Activated CD4-positive, alpha-beta T cell treated with anti-CD3 and anti-CD28 coated beads, Interleukin-2, amount 50 U/mL, for 1 hour (primary cell): Measurements from ENCODE around the gene CLDN8.

Experiments
- DNase-seq: peaks from one replicate; pipeline ENCODE4 v3.0.0-alpha.2; 2020

Gene CLDN8

GRCh38 chr21:30216041-30216723, at the start of gene CLDN8:
Gene CLDN8, minus strand, starts transcription at chr21:30216097. Its CDS starts 172 bp downstream, at chr21:30215925.
- no peak for DNase-seq

GRCh38 chr21:30257773-30258172, 41.9 kb upstream of the CLDN8 start:
- DNase-seq, result no peak

GRCh38 chr21:30256100-30256499, 40.2 kb upstream of the CLDN8 start:
- no peak for DNase-seq

GRCh38 chr21:30255679-30256078, 39.8 kb upstream of the CLDN8 start:
- DNase-seq, result no peak

GRCh38 chr21:30251781-30252180, 35.9 kb upstream of the CLDN8 start:
- DNase-seq, result no peak

DNA sequence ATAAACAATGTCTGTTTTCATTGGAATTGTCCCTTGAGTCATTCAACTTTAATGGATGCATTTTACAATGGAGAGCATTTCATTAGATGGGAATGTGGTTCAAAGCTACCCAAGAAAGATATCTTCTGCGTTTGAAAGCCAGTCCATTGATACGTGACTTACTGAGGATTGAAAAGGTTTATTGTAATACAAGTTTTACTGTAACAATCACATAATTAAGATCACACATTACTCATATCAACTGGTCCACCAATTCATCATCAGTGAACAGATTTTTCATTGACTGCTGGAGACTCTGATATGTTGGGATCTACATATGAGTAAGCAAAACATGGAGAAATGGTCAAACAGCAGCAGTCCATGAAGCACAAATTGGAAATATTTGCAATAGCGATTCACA, 34.0 kb upstream of the CLDN8 start:
- no peak for DNase-seq

DNA sequence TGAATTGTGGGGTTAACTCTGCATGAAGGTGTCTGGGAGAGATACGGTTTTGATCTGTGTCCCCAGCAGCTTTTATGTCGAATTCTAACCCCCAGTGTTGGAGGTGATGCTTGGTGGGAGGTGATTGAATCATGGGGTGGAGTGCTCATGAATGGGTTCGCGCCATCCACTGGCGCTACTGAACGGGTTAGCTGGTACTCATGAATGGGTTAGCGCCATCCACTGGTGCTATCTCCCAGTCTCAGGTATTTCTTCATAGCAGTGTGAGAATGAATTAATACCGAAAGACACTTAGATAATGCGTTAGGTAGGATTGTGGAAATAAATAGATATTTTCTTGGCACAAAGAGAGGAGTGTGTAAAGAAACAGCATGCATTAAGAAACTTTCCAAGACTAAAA, 32.9 kb upstream of the CLDN8 start:
- no peak for DNase-seq

DNA sequence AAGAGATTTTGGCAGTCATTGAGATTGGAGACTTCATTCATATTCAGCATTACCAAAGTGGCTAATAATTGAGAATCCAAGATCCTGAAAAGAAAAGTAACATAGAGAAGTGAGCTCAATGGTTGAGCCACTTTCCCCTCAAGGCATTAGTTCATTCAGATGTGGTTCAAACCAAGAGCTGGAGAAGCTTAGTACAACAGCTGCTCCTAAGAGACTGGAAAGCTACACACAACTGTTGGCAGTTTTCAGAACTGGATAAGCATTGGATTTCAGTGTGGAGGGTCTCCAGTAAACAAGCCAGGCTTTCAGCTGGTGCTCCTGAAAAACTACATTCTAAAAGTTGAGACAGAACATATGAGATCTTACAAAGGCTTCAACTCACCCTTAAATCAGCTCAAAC, 29.2 kb upstream of the CLDN8 start:
- no peak for DNase-seq

- DNase-seq, result no peak
Observed at GRCh38 chr21:30243691-30244090, 27.8 kb upstream of the CLDN8 start.

GRCh38 chr21:30240661-30241060, 24.8 kb upstream of the CLDN8 start:
- DNase-seq, result no peak

GRCh38 chr21:30238168-30238567, 22.3 kb upstream of the CLDN8 start:
- no peak for DNase-seq

GRCh38 chr21:30234643-30235042, 18.7 kb upstream of the CLDN8 start:
- no peak for DNase-seq

DNA sequence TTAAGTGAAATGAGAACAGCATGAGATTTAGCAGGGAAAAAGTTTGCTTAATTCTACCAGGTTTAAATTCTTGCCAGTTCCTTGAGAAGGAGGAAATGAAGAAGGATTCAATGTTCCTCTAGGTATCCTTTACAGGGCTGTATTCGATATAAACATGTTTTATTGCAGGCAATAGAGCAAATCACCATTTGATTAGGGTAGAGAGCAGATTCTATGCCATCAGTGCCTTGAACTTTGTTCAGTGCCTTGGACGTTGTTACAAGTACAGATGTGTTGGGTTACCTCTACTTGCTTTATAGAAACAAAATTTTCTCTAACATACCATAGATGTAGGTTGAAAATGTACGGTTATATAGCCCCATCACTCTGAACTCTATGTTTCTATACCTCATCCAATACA, 18.2 kb upstream of the CLDN8 start:
- DNase-seq, result no peak

DNA sequence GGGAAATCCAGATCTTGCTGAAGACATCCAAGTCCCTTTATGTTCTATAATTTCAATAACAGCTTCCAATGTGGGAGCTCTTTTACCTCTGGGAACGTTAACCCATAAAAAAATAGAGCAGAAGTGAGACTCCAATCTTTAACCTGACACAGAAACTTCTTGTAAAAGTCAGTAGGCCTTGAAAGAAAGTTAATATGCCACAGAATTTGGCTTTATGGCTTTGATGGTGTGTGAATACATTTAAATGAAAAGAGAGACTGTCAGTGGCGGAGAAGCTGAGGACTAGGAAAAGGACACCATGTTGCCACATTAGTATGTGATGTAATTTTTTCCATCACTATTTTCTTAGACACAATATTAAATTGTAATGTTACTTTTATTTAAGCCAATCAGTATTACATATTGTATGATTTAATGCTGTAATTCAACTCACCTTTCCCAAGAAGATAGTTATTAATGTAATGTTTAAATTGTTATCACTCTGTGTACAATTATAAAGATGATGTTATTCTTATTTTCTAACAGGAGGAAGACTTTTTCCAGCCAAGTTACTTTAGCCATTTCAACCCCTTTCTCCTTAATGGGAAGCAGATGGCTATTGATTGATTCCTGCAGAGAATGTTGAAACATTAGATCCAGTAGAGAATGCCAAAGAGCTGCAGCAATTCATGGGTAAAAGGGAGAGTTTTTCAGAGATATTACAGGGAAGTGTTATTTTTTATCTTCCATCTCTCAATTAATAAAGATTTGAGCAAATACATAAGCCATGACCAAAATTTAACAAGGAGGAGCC, 17.5 kb upstream of the CLDN8 start:
- no peak for DNase-seq

GRCh38 chr21:30232011-30232410, 16.1 kb upstream of the CLDN8 start:
- DNase-seq, result no peak

DNA sequence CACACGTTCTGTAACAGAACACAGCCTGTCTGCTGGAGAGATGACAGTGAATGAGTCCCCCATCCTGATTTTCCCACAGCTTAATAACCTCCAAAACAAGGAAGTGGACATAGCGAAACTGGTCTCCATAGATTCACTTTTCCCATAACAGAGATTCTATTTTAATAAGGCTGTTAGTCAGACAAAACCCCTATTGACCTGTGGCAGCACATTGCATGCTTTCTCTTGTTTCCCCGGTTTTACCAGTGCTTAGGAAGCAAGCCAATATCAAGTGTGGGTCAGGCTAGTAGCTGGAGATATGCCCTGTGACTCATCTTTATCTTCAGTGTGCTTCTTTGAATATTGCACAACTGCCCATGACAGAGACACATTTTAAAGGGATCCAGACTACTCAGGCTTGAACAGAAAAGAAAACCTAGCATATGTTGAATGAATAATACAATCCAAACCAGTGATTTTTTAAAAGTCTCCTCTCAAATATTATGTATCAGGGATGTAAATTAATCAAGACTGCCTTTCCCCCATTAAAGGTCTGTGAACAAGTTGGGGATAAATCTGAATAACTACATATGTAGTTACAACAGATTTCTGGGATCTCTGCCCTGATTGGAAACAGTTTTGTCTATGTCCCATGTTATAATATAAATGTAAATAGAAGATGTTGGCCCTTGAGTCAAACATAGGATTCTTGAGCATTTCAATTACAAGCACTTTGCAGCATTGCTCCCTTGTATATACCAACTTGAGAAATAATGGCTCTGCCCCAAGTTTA, 11.9 kb upstream of the CLDN8 start:
- DNase-seq, result no peak

- DNase-seq, result no peak
Observed at GRCh38 chr21:30227128-30227527, 11.2 kb upstream of the CLDN8 start.

DNA sequence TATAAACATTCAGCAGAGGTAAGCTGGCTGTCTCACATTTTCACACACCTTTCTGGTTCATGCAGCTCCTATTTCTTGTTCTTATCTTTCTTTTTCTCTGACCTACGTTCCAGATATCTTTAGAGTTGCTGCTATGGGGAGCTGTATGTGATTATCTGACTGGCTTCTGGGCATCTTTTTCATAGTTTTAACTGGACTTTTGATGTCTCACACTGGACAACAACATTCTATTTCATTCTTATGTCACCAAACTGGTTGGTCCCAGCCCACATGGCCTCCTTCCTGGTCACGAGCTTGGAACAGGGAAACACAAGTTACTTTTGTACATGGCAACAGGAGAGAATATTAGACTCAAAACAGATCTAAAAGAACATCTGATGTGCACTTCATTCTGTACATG, 7.7 kb upstream of the CLDN8 start:
- no peak for DNase-seq

DNA sequence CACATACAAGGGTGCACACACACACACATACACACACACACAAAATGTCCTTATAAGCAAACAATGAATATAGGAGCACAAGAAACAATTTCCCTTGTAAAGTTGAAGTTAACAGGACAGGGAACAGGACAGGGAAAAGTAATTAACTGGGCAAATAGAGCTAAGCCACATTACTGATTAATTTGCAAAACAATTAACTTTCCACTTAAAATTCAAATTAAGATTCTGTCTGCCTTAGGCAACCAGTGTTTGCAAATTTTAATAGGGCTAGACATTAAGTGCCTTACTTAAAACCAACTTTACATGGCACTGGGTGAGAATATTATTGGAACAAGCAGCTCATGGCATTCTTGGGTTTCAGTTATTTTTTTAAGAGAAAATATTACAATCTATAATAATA, 6.8 kb upstream of the CLDN8 start:
- no peak for DNase-seq

DNA sequence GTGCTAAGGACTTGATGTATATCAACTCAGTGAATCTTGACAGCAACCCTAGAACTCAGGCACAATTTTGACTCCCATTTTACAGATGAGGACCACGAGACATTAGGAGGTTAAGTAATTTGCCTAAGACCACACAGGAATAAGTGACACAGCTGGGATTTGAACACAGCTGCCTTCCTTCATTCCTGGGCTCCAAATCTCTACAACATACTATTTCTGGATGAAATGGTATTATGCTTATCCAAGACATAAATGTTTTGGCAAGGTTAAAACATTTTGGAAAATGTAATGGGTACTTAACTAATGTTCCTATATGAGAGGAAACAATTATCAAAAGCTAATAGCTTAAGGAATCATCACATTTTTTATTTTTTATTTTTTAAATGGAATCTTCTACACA, 4.8 kb downstream of the CLDN8 start:
- no peak for DNase-seq

GRCh38 chr21:30209601-30210000, 6.3 kb downstream of the CLDN8 start:
- DNase-seq, result no peak

DNA sequence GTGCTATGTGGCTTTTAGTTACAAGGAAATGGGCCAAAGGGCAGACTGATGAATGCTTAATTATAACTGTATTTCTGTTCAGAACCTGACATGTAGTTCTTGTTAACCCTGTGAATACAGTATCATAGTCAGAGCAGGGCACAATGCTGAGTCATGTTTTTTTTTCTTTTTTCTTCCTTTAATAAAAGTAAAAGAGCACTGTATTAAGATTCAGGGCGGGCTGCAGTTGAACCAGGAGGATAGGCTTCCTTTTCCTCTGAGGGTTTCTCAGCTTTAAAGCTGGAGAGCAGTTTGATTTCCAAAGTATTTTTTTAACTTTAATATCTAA, 8.7 kb downstream of the CLDN8 start:
- DNase-seq, result no peak

- DNase-seq, result no peak
Observed at GRCh38 chr21:30206551-30207251, 9.2 kb downstream of the CLDN8 start.
